Ishikawa (cell line): ENCODE data around the gene ESPNL.

Experiments used
- CEBPB ChIP-seq: IDR thresholded peaks from 2 replicates; pipeline ENCODE4 v1.6.1; 2012
- CREB1 ChIP-seq: IDR thresholded peaks from 2 replicates; pipeline ENCODE4 v1.6.1; 2012; ENCODE audit warnings: low read depth
- EGR1 ChIP-seq: IDR thresholded peaks from 2 replicates; pipeline ENCODE4 v1.6.1; 2012
- EP300 ChIP-seq: IDR thresholded peaks from 2 replicates; pipeline ENCODE4 v1.6.1; 2012; ENCODE audit warnings: borderline replicate concordance
- FOXM1 ChIP-seq: IDR thresholded peaks from 2 replicates; pipeline ENCODE4 v1.6.1; 2012; ENCODE audit warnings: low read depth, borderline replicate concordance
- NFIC ChIP-seq: IDR thresholded peaks from 2 replicates; pipeline ENCODE4 v1.6.1; 2012
- RAD21 ChIP-seq: IDR thresholded peaks from 2 replicates; pipeline ENCODE4 v1.6.1; 2012; ENCODE audit warnings: low read depth
- TAF1 ChIP-seq: IDR thresholded peaks from 2 replicates; pipeline ENCODE4 v1.6.1; 2012; ENCODE audit warnings: low read depth, mild to moderate bottlenecking
- TCF12 ChIP-seq: IDR thresholded peaks from 2 replicates; pipeline ENCODE4 v1.6.1; 2012; ENCODE audit warnings: low read depth
- TEAD4 ChIP-seq: IDR thresholded peaks from 2 replicates; pipeline ENCODE4 v1.6.1; 2012
- YY1 ChIP-seq: IDR thresholded peaks from 2 replicates; pipeline ENCODE4 v1.6.1; 2012; ENCODE audit warnings: low read depth
- ZBTB7A ChIP-seq: IDR thresholded peaks from 2 replicates; pipeline ENCODE4 v1.6.1; 2012; ENCODE audit warnings: low read depth
- TF ChIP-seq, protein P1 (sequence below): IDR thresholded peaks from 2 replicates; pipeline ENCODE4 v1.6.1; 2012
- TF ChIP-seq, protein P2 (sequence below): IDR thresholded peaks from 2 replicates; pipeline ENCODE4 v1.6.1; 2012
- TF ChIP-seq, protein P3 (sequence below): IDR thresholded peaks from 2 replicates; pipeline ENCODE4 v1.6.1; 2012; ENCODE audit warnings: low read depth, mild to moderate bottlenecking

ESPNL gene

DNA sequence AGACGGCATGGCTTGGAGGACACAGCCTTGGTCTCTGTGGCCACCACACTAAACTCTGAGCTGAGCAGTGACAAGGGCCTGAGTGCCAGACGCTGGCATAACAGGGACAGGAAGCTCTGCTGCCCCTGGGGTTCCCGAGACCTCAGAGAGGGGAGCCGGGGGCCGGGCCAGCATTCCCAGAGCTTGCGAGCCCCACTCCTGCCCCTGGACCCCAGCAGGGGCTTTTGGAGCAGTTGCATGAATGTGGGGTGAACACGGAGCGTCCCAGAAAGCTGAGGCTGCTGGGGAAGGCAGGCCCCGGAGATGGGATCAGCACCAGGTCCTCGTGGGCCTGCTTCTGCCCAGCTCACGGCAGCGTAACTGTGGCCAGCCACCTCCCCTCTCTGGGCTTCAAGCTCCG lies 51.1 kb downstream of the ESPNL start:
- TF ChIP-seq TAF1 (no peak), ZBTB7A (0 out of 2 replicates have a peak, but pooled peaks have one; percentile 29)

DNA sequence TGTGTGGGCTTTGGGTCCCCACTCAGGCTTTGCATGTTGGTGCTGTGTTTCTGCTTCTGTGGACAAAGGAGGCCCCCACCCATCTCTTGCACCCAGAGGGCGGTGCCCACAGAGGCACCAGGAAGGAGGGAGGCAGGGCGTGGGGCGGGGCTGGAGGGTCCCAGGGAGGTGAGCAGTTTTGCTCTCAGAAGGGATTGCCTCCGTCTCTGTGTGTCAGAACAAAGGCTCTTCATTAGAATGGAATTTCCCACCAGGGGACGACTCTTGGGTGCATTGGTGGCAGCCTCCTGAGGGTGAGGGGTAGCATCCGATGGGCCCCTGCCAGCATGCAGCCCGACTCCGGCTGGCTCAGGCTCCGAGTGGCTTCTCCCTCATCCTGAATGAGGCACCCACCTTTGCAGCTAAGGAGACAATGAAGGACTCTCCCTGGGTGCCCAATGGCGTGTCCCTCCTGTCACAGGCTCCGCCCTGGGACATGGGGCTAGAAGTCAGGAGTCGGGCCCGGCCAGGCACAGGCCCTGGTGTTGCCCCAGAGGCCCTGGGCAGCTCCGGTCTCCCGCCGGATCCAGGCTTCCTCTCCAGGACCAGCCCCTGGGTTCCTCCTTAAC lies 51.6 kb downstream of the ESPNL start:
- no peak for TF ChIP-seq TAF1
- TF ChIP-seq YY1, result no peak
- TF ChIP-seq ZBTB7A, result no peak
- no peak for TF ChIP-seq EP300

DNA sequence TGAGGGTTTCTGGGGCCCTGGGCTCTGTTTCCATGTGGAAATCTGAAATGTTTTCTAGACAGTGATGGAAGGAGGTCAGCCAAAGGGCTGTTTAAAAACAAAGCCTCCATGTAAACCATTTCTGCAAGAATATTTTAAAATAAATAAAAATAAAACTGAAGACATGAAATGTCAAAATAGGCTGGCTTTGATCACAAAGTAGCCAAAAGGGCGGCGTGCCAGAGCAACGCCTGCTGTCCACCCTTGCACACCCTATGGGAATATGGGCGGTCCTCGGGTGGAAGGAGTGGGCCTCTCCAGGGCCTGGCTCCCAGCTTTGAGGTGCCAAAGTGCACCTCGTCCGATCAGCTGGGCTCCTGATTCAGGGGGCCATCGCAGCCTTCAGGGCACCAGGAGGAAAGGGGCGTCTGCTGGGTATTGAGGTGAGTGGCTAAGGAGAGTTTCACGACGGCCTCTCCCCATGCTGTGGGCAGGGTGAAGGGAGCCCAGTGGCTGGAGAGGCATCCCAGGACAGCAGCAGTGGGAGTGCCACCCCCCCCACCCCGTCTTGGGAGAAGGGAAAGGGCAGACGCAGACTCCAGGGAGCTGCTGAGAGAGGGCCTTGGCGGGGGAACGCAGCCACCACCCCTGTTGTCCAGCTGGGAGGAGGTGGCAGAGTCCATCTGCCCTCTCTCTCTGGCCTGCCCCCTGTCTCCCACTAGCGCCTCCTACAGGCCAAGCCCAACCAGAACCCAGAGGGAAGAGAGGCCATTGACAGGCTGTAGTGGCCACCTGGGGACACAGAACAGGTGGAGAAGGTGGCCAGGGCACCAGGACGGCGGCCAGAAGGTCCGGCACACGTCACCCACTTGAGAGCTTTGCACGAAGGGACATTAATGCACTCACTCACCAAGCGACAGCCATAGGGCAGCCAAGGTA lies 52.9 kb downstream of the ESPNL start:
- TF ChIP-seq YY1 (no peak), EP300 (no peak), EGR1 (no peak), TCF12 (no peak), CREB1 (no peak), FOXM1 (no peak), TAF1 (no peak), TEAD4 (no peak), NFIC (no peak), CEBPB (no peak), ZBTB7A (no peak), RAD21 (no peak)
- TF ChIP-seq, protein P1, sequence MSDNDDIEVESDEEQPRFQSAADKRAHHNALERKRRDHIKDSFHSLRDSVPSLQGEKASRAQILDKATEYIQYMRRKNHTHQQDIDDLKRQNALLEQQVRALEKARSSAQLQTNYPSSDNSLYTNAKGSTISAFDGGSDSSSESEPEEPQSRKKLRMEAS, result no peak
- TF ChIP-seq, protein P2, sequence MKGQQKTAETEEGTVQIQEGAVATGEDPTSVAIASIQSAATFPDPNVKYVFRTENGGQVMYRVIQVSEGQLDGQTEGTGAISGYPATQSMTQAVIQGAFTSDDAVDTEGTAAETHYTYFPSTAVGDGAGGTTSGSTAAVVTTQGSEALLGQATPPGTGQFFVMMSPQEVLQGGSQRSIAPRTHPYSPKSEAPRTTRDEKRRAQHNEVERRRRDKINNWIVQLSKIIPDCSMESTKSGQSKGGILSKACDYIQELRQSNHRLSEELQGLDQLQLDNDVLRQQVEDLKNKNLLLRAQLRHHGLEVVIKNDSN, result no peak
- TF ChIP-seq, protein P3, sequence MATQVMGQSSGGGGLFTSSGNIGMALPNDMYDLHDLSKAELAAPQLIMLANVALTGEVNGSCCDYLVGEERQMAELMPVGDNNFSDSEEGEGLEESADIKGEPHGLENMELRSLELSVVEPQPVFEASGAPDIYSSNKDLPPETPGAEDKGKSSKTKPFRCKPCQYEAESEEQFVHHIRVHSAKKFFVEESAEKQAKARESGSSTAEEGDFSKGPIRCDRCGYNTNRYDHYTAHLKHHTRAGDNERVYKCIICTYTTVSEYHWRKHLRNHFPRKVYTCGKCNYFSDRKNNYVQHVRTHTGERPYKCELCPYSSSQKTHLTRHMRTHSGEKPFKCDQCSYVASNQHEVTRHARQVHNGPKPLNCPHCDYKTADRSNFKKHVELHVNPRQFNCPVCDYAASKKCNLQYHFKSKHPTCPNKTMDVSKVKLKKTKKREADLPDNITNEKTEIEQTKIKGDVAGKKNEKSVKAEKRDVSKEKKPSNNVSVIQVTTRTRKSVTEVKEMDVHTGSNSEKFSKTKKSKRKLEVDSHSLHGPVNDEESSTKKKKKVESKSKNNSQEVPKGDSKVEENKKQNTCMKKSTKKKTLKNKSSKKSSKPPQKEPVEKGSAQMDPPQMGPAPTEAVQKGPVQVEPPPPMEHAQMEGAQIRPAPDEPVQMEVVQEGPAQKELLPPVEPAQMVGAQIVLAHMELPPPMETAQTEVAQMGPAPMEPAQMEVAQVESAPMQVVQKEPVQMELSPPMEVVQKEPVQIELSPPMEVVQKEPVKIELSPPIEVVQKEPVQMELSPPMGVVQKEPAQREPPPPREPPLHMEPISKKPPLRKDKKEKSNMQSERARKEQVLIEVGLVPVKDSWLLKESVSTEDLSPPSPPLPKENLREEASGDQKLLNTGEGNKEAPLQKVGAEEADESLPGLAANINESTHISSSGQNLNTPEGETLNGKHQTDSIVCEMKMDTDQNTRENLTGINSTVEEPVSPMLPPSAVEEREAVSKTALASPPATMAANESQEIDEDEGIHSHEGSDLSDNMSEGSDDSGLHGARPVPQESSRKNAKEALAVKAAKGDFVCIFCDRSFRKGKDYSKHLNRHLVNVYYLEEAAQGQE, result no peak

DNA sequence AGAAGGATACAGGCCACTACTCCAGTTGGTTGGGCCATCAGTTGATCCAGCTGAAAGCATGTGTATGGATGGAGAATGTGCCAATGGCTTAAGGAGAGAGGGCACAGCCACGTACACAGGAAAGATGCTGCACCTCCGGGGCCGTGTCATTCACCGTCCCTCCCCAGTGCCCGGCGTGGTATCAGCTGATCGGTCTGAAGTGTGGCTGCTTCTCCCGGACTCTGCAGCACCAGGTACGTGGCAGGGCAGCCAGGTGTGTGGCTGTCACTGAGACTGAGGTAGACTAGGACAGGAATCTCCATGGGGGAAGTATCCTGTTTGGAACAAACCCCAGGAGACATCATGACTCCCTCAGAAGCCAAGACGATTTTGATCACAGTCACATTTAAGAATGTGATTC lies 54.4 kb downstream of the ESPNL start:
- TF ChIP-seq TAF1, result no peak
- TF ChIP-seq NFIC, result no peak
- TF ChIP-seq TEAD4, result no peak
- no peak for TF ChIP-seq EP300
- no peak for TF ChIP-seq EGR1
- TF ChIP-seq ZBTB7A, result no peak

DNA sequence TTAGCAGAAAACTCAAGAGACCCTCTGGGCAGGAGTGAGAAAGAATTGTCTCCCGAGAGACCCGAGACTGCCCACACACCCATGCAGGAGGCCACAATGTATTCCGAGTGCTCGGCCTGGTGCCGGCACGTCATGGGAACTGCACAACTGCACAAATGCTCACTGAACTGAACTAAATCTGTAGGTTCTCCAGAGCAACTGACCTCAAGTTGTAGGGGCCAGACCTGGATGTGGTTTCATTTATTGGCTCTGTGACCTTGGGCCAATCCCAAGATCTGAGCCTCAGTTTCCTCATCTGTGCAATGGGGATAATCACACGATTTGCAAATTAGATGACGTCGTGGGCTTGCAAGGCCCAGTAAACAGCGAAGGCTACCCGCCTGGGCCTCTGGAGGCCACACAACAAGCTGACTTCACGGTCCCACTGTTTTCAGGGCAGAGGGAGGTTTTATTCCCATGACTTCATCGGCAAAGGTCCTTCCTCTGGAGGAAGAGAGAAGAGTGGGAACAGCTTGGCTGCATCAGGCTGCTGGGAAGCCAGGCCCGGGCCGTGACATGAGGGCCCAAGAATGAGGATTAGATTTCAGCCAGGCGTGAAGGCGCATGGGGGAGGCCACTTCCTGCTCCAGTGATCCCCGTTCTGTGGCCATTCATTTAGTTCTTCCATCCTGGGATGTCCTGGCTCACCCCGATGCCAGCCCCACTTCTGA lies 55.1 kb downstream of the ESPNL start:
- TF ChIP-seq TEAD4 (peak; percentile 80), YY1 (peak; percentile 27; the same call in 1 of the 2 replicates), EP300 (peak; percentile 89), FOXM1 (peak; percentile 63), ZBTB7A (no peak), CEBPB (0 out of 2 replicates have a peak, but pooled peaks have one; percentile 9), RAD21 (peak; percentile 18; the same call in 1 of the 2 replicates), NFIC (peak; percentile 77), TCF12 (peak; percentile 93), TAF1 (no peak), CREB1 (no peak), EGR1 (no peak)
- TF ChIP-seq, protein P1, result peak; percentile 87
- TF ChIP-seq, protein P3, result no peak
- TF ChIP-seq, protein P2, result peak; percentile 4; the same call in 1 of the 2 replicates
